ENCODE results near the gene IGFL2. TPM values are rescaled to one million over a fixed set of nuclear protein-coding genes. Genes with fewer than 3 reads are reported as not detected.
"Not testable (repeated sequence)": the region's sequence is repeated elsewhere in the genome, so short reads cannot be mapped to it uniquely, and the experiment has no call there.

Gene IGFL2
- total RNA-seq, 2 donors from 2014 or later: 2.5 TPM; not detected in 1

DNA sequence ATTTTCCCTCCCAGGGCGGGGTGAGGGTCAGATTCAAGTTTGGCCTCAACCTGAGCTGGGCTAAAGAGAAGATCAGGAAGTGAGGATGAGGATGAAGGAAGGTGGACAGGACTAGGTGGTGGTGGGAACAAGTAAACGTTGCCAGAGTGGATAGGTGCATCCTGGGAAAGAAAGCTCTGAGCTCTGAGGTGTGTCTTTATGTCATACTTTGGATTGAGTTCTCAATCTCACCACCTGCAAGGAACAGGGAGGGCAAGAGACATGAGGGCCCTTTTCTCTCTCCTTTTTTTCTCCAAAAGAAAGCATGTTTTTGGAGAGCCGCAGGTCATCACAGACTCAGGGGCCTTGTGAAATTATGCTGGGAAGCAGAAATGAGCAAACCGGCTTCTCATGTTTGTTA is 43.3 kb downstream of the IGFL2 start:
- intact Hi-C loops (cut with DNase I): loop anchor here (2.0 to 5.0 kb wide), 2 partner anchors 71 to 115 kb away; no protein-coding TSS in a partner anchor
- no peak for TF ChIP-seq CTCF (IDR thresholded peaks at IDR 0.05)

GRCh38 chr19:46191972-46192371 is 43.9 kb downstream of the IGFL2 start:
- Histone ChIP-seq H3K27me3 (no peaks in the 10 kb centered on the region), H3K9ac (ENCODE audit: low read depth in 2 of 2, low read length in 2 of 2) (no peak overlapping the region), H3K27ac (no peak overlapping the region), H3K4me3 (no peak overlapping the region), H3K9me3 (no peaks in the 10 kb centered on the region), H3K4me1 (no peaks in the 10 kb centered on the region), H3K36me3 (no peaks in the 10 kb centered on the region)
- TF ChIP-seq CTCF (IDR thresholded peaks at IDR 0.05): no peak
- DNase-seq: no peak
- intact Hi-C loops (cut with DNase I): loop anchor here (2.0 to 5.0 kb wide), 2 partner anchors 70 to 115 kb away; no protein-coding TSS in a partner anchor

More for the DNA sequence above, 43.3 kb downstream of the IGFL2 start:
- Histone ChIP-seq H3K9me3 (no peaks in the 10 kb centered on the region), H3K4me1 (no peaks in the 10 kb centered on the region), H3K9ac (ENCODE audit: low read depth in 2 of 2, low read length in 2 of 2) (no peak overlapping the region), H3K36me3 (no peaks in the 10 kb centered on the region), H3K4me3 (no peak overlapping the region), H3K27me3 (no peaks in the 10 kb centered on the region), H3K27ac (no peak overlapping the region)
- DNase-seq: no peak

GRCh38 chr19:46192626-46192991 is 44.6 kb downstream of the IGFL2 start:
- not testable (repeated sequence) for DNase-seq; H3K36me3 ChIP-seq; H3K27ac ChIP-seq; H3K4me1 ChIP-seq; H3K4me3 ChIP-seq; H3K9me3 ChIP-seq; H3K9ac ChIP-seq (ENCODE audit: low read depth in 2 of 2, low read length in 2 of 2); H3K27me3 ChIP-seq
- intact Hi-C loops (cut with DNase I): loop anchor here (5.0 kb wide), 1 partner anchor 70 kb away; no protein-coding TSS in a partner anchor

- Histone ChIP-seq H3K27ac (no peak overlapping the region), H3K4me1 (no peaks in the 10 kb centered on the region), H3K27me3 (no peaks in the 10 kb centered on the region), H3K9me3 (no peaks in the 10 kb centered on the region), H3K4me3 (no peak overlapping the region), H3K36me3 (no peaks in the 10 kb centered on the region), H3K9ac (ENCODE audit: low read depth in 2 of 2, low read length in 2 of 2) (no peak overlapping the region)
- peak; percentile 20 for DNase-seq
- TF ChIP-seq CTCF (IDR thresholded peaks at IDR 0.05): no peak
- intact Hi-C loops (cut with DNase I): loop anchor here (5.0 kb wide), 1 partner anchor 69 kb away; no protein-coding TSS in a partner anchor
These were observed 45.1 kb downstream of the IGFL2 start for GRCh38 chr19:46192992-46193650.

- Histone ChIP-seq H3K27ac (no peak overlapping the region), H3K9ac (ENCODE audit: low read depth in 2 of 2, low read length in 2 of 2) (no peak overlapping the region)
These were observed 45.6 kb downstream of the IGFL2 start for GRCh38 chr19:46193678-46194077.

More at GRCh38 chr19:46193678-46194077, 45.6 kb downstream of the IGFL2 start:
- Histone ChIP-seq H3K27me3 (no peaks in the 10 kb centered on the region), H3K4me1 (no peaks in the 10 kb centered on the region), H3K36me3 (no peaks in the 10 kb centered on the region), H3K4me3 (no peak overlapping the region), H3K9me3 (no peaks in the 10 kb centered on the region)
- DNase-seq: no peak
- TF ChIP-seq CTCF (IDR thresholded peaks at IDR 0.05): no peak
- intact Hi-C loops (cut with DNase I): loop anchor here (5.0 kb wide), 1 partner anchor 69 kb away; no protein-coding TSS in a partner anchor
